Progenitor cell of endocrine pancreas (in vitro differentiated cells): ENCODE results near the gene PRKCD. TPM values are rescaled to one million over a fixed set of nuclear protein-coding genes. Genes with fewer than 3 reads are reported as not detected.

ENCODE experiments used
- DNase-seq: peaks from one replicate; pipeline ENCODE4 v3.0.0; 2021; ENCODE audit warnings: low spot score; ENCODE audit not compliant: unreplicated experiment
- H3K27ac Mint-ChIP-seq: 2 replicates; pipeline ENCODE4 v1.8.0; 2021; ENCODE audit warnings: mild to moderate bottlenecking, moderate library complexity, mixed read lengths
- H3K27me3 Mint-ChIP-seq: 2 replicates; pipeline ENCODE4 v1.8.0; 2021; ENCODE audit warnings: mixed read lengths
- H3K36me3 Mint-ChIP-seq: 2 replicates; pipeline ENCODE4 v1.8.0; 2022; ENCODE audit warnings: mixed read lengths; ENCODE audit not compliant: insufficient read depth
- H3K4me1 Mint-ChIP-seq: 2 replicates; pipeline ENCODE4 v1.8.0; 2021; ENCODE audit warnings: low read depth, mixed read lengths
- H3K4me3 Mint-ChIP-seq: 2 replicates; pipeline ENCODE4 v1.8.0; 2021; ENCODE audit warnings: low read depth, mild to moderate bottlenecking, moderate library complexity, mixed read lengths
- H3K9me3 Mint-ChIP-seq: 2 replicates; pipeline ENCODE4 v1.8.0; 2021; ENCODE audit warnings: low read depth, mixed read lengths
- total RNA-seq: library from RNA; stranded (reverse); gene quantifications from 2 replicates; pipeline ENCODE4 v1.2.1, GENCODE V29; 2021
- TF ChIP-seq, protein P1 (sequence below): fragments of 200-600 bp; sonication (generic); IDR thresholded peaks from one replicate; pipeline ENCODE4 v1.5.0; 2021; ENCODE audit warnings: antibody characterized with exemption, mild to moderate bottlenecking; ENCODE audit not compliant: unreplicated experiment

Gene PRKCD
- total RNA-seq, 1 donor from 2014 or later = 45.8 TPM

DNA sequence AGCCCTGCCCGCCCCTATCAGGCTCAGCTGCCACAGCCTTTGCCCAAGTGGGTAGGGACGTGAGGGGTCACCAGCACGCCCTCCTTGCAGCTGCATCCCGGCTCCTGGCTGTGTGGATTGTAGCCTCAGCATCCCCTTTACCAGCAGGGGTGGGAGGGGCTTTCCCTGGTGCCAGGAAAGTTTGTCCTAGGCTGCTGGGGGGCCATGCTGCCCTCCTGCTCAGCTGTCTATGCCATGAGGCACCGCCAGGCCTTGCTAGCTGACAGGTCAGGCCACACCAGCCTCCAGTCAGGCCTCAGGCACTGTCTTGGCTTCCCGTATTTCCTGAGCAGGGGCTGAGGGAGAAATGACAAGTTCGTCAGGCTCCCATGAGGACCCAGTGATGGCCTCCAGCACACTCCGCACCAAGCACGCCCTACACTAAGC lies 62.5 kb downstream of the PRKCD start:
- Mint-ChIP-seq H3K27me3 (no peaks in the 10 kb centered on the region), H3K27ac (peak overlapping the region; percentile 49), H3K4me3 (no peak overlapping the region), H3K4me1 (no peaks in the 10 kb centered on the region), H3K36me3 (peaks cover 7% of the 10 kb centered on the region), H3K9me3 (no peaks in the 10 kb centered on the region)
- DNase-seq = no peak
- TF ChIP-seq, protein P1, sequence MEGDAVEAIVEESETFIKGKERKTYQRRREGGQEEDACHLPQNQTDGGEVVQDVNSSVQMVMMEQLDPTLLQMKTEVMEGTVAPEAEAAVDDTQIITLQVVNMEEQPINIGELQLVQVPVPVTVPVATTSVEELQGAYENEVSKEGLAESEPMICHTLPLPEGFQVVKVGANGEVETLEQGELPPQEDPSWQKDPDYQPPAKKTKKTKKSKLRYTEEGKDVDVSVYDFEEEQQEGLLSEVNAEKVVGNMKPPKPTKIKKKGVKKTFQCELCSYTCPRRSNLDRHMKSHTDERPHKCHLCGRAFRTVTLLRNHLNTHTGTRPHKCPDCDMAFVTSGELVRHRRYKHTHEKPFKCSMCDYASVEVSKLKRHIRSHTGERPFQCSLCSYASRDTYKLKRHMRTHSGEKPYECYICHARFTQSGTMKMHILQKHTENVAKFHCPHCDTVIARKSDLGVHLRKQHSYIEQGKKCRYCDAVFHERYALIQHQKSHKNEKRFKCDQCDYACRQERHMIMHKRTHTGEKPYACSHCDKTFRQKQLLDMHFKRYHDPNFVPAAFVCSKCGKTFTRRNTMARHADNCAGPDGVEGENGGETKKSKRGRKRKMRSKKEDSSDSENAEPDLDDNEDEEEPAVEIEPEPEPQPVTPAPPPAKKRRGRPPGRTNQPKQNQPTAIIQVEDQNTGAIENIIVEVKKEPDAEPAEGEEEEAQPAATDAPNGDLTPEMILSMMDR = no peak

DNA sequence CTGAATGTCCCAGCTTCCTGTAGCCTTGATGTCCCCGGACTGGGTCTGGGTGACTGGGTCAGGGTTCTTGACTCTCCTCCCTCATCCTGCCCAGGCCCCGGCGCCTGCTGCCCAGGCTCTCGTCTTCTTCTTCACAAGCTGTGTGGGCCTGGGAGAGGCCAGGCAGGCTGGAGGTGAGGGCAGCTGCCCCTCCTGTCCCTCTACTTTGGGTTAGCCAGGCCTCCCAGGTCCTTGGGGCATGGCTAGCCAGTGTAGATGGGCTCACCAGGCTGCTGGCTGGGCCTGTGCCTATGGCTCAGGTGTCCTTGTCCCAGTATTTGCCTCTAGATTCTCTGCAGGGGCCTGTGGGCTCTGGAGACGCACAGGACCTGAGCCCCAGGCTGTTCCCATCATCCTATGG lies 63.0 kb downstream of the PRKCD start:
- H3K4me1 Mint-ChIP-seq = no peaks in the 10 kb centered on the region
- DNase-seq = no peak
- H3K27me3 Mint-ChIP-seq = no peaks in the 10 kb centered on the region
- H3K27ac Mint-ChIP-seq = no peak overlapping the region
- TF ChIP-seq, protein P1 = no peak
- H3K36me3 Mint-ChIP-seq = peaks cover 7% of the 10 kb centered on the region
- H3K4me3 Mint-ChIP-seq = no peak overlapping the region
- H3K9me3 Mint-ChIP-seq = no peaks in the 10 kb centered on the region

DNA sequence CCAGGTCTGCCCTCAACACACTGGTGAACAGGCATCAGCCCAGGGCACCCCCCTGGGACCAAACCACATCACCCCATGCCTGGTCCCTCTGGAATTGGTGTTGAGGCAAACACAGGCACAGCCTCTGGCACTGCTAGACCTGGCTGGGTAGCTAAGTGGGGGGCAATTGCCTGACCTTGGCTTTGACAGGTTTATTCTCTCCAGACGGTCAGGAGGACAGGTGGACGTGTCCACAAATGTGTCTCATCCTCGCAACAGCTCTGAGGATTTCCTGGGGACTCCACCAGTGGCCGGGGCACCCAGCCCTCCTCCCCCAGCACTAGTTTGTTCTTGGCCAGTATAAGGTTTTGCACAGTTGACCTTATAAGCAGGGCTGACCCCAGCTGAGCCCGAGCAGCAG lies 63.5 kb downstream of the PRKCD start:
- H3K36me3 Mint-ChIP-seq = peaks cover 7% of the 10 kb centered on the region
- no peaks in the 10 kb centered on the region for H3K4me1 Mint-ChIP-seq
- no peaks in the 10 kb centered on the region for H3K27me3 Mint-ChIP-seq
- no peak for DNase-seq
- H3K4me3 Mint-ChIP-seq = no peak overlapping the region
- TF ChIP-seq, protein P1 = no peak
- no peaks in the 10 kb centered on the region for H3K9me3 Mint-ChIP-seq
- no peak overlapping the region for H3K27ac Mint-ChIP-seq

DNA sequence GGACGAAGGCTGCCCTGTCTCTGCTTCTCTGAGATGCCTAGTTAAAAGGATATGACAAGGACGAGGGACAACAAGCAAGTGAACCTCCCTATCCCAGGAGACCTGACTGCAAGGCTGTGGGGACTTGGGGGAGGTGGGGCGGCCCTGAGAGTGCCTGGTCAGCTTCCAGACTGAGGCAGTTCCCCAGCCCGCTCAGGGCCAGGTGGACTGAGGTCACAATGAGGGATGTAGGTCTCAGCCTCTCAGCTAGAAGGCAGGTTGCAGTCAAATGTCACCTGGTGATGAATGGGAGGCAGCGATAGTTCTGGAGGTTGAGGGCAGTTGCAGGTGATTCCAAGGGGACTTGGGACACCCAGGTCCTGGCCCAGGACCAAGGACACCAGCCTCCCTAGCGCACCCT lies 64.2 kb downstream of the PRKCD start:
- Mint-ChIP-seq H3K9me3 (no peaks in the 10 kb centered on the region), H3K4me1 (no peaks in the 10 kb centered on the region), H3K4me3 (no peak overlapping the region), H3K36me3 (peaks cover 7% of the 10 kb centered on the region), H3K27me3 (no peaks in the 10 kb centered on the region), H3K27ac (no peak overlapping the region)
- TF ChIP-seq, protein P1 = no peak
- DNase-seq = no peak

DNA sequence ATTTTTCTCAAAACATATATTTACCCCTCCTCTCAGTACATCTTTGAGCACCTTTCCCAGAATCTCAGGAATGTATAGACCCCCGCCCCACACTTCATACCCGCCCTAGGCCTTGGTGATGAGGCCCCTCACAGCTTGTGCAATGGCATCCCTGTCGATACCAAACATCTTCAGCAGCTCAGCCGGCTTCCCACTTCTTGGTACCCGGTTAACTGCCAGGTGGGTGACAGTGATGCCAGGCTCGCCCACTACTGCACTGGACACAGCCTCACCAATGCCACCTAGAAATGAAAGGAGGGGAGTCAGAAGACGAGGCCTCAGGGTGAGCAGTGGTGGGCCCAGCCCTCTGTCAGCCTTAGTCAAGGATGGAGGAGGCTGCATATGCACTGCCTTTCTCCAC lies 64.6 kb downstream of the PRKCD start:
- H3K9me3 Mint-ChIP-seq = no peaks in the 10 kb centered on the region
- H3K4me1 Mint-ChIP-seq = no peaks in the 10 kb centered on the region
- H3K27ac Mint-ChIP-seq = no peak overlapping the region
- DNase-seq = no peak
- TF ChIP-seq, protein P1 = no peak
- H3K27me3 Mint-ChIP-seq = no peaks in the 10 kb centered on the region
- H3K36me3 Mint-ChIP-seq = peaks cover 10% of the 10 kb centered on the region
- no peak overlapping the region for H3K4me3 Mint-ChIP-seq
